Mesodermal cell (in vitro differentiated cells): ENCODE results near the gene CCDC158.
"Not testable (repeated sequence)": the region's sequence is repeated elsewhere in the genome, so short reads cannot be mapped to it uniquely, and the experiment has no call there.

Source experiments
- H3K27ac ChIP-seq: 2 replicates; pipeline ENCODE4 v1.7.0; 2013; ENCODE audit warnings: mild to moderate bottlenecking, low read depth, low read length, moderate library complexity; ENCODE audit not compliant: severe bottlenecking
- H3K36me3 ChIP-seq: 2 replicates; pipeline ENCODE4 v1.7.1; 2013; ENCODE audit warnings: mild to moderate bottlenecking, low read length, moderate library complexity; ENCODE audit not compliant: control insufficient read depth, insufficient read depth
- H3K4me1 ChIP-seq: one replicate; pipeline ENCODE4 v1.7.1; 2013; ENCODE audit warnings: mild to moderate bottlenecking, low read length; ENCODE audit not compliant: insufficient read depth, control insufficient read depth, poor library complexity, severe bottlenecking
- H3K4me3 ChIP-seq: 2 replicates; pipeline ENCODE4 v1.7.0; 2013; ENCODE audit warnings: low read length, control low read depth, mild to moderate bottlenecking; ENCODE audit not compliant: insufficient read depth, poor library complexity, severe bottlenecking; ENCODE audit errors: extremely low read depth
- H3K9me3 ChIP-seq: 2 replicates; pipeline ENCODE4 v1.7.1; 2013; ENCODE audit warnings: mild to moderate bottlenecking, low read length, moderate library complexity; ENCODE audit not compliant: control insufficient read depth
- WGBS, 2 experiments: methylation state at CpG; one replicate each; pipeline ENCODE4 v1.1.5; 2013; ENCODE audit warnings: missing lambda C conversion rate in 2 of 2; ENCODE audit not compliant: insufficient coverage in 2 of 2; 5-methylcytosine and 5-hydroxymethylcytosine counted together

CCDC158 gene

DNA sequence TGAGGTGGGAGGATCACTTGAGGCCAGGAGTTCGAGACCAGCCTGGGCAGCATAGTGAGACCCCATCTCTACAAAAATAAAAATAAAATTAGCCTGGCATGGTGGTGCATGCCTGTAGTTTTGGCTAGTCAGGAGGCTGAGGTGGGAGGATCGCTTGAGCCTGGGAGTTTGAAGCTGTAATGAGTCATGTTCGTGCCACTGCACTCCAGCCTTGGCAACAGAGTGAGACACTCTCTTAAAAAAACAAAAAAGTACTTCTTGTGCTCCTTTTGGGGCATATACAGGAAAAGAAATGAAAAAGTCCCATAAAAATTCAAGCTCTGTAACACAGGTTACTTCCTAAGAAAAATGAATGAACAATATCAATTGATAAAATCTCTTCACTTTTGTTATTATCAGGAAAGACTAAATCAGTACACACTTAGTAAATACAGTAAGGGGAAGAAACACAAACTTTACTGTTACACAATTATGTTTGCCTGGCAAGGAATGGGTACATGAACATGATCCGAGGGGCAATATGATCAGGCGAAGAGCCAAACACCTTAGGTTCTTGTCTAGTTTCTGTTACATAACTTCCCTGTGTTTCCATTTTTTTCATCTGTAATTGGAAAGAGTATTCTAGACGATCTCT, 46.9 kb downstream of the CCDC158 start:
- no peak overlapping the region for H3K4me3 ChIP-seq
- no peaks in the 10 kb centered on the region for H3K9me3 ChIP-seq
- H3K36me3 ChIP-seq: no peaks in the 10 kb centered on the region
- H3K27ac ChIP-seq: no peak overlapping the region
- 86% methylated on average over 2 of the region's 6 CpGs; no CpG with 5 or more reads in 1 of the 2 experiments for WGBS, 2 experiments
- H3K4me1 ChIP-seq: no peaks in the 10 kb centered on the region

DNA sequence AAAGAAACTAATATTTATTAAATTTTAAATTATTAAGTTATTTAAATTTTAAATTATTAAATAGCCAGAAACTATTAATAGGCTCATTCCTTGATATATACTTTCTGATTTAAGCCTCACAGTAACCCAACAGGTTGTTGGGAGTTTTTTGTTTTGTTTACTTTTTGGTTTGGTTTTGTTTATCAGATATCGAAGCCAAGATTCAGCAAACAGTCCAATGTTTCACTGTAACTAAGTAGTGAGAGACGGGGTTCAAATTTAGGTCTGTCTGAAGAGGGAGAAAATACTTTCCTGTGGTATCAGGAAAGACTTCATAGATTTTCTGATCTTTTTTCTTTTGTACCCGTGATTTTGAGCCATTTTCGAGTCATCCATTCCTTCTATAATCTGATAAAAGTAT, 54.2 kb downstream of the CCDC158 start:
- WGBS, 2 experiments: 97 to 100% methylated on average over 1 to 4 of the region's 4 CpGs
- Histone ChIP-seq H3K9me3 (no peaks in the 10 kb centered on the region), H3K36me3 (no peaks in the 10 kb centered on the region), H3K27ac (no peak overlapping the region), H3K4me3 (no peak overlapping the region), H3K4me1 (peaks cover 4% of the 10 kb centered on the region)

- peaks cover 4% of the 10 kb centered on the region for H3K4me1 ChIP-seq
- H3K27ac ChIP-seq: no peak overlapping the region
- H3K36me3 ChIP-seq: no peaks in the 10 kb centered on the region
- H3K9me3 ChIP-seq: peaks cover 3% of the 10 kb centered on the region
- H3K4me3 ChIP-seq: no peak overlapping the region
- WGBS, 2 experiments: 88 to 94% methylated on average over 3 of the region's 3 CpGs
Measured at GRCh38 chr4:76365636-76366035, 55.3 kb downstream of the CCDC158 start.

DNA sequence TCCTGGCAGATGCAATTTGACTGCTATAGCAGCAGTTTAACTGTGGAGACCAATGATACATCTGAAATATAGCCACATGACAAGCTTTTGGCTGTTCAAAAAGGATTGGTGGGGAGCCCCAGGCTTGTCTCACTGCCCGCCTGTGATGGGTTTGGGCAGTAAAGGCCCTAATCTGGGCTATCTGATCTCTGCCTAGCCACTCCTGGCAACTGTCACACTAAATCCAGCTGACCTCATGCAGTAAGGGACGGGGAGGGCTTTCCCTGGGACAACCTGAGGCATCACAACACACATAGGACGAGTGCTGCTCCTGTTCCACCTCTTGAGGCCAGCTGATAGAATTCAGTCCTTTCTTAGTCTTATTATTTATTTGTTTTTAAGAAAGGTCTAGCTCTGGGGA, 56.2 kb downstream of the CCDC158 start:
- Histone ChIP-seq H3K9me3 (peaks cover 7% of the 10 kb centered on the region), H3K27ac (no peak overlapping the region), H3K36me3 (no peaks in the 10 kb centered on the region), H3K4me3 (no peak overlapping the region), H3K4me1 (peaks cover 4% of the 10 kb centered on the region)
- WGBS, 2 experiments: 86 to 100% methylated on average over 1 of the region's 3 CpGs

DNA sequence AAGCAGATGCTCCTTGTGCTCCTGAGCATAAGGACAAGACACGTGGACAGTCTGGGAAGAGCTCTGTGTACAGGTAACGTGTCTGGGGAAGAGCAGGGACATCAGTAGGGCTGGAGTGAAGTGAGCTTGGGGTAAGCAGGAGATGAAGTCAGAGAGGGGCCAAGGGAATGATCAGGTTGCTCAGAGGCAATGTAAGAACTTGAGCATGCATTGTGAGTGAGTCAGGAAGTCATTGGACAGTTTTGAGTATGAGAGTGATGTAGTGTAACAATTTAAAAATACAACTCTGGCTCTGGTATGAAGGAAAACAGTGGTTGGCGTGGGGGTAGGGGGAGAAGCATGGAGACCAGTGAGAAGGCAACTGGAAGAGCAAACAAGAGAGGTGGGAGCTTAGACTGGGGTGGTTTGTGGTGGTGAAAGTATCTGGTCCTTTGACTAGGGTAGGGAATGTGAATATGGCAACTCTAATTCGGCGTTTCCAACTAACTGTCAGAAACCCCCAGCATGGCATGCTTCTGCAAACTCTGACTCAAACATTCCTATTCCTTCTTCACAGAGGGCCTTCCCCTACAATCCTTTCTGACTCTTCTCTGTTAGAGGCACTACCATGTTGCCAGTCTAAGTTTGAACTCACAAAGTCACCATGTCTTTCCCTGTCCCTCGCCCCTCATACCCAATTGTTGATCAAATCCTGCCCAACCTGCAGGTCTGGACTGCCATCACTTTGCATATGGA, 57.2 kb downstream of the CCDC158 start:
- peaks cover 7% of the 10 kb centered on the region for H3K9me3 ChIP-seq
- H3K4me3 ChIP-seq: no peak overlapping the region
- no peaks in the 10 kb centered on the region for H3K36me3 ChIP-seq
- H3K27ac ChIP-seq: no peak overlapping the region
- 93 to 97% methylated on average over 6 of the region's 6 CpGs for WGBS, 2 experiments
- peaks cover 4% of the 10 kb centered on the region for H3K4me1 ChIP-seq

GRCh38 chr4:76361689-76362412, 59.1 kb downstream of the CCDC158 start:
- Histone ChIP-seq H3K9me3 (peaks cover 7% of the 10 kb centered on the region), H3K27ac (no peak overlapping the region), H3K36me3 (no peaks in the 10 kb centered on the region), H3K4me1 (peaks cover 4% of the 10 kb centered on the region), H3K4me3 (no peak overlapping the region)
- 100% methylated on average over 1 of the region's 3 CpGs; no CpG with 5 or more reads in 1 of the 2 experiments for WGBS, 2 experiments

DNA sequence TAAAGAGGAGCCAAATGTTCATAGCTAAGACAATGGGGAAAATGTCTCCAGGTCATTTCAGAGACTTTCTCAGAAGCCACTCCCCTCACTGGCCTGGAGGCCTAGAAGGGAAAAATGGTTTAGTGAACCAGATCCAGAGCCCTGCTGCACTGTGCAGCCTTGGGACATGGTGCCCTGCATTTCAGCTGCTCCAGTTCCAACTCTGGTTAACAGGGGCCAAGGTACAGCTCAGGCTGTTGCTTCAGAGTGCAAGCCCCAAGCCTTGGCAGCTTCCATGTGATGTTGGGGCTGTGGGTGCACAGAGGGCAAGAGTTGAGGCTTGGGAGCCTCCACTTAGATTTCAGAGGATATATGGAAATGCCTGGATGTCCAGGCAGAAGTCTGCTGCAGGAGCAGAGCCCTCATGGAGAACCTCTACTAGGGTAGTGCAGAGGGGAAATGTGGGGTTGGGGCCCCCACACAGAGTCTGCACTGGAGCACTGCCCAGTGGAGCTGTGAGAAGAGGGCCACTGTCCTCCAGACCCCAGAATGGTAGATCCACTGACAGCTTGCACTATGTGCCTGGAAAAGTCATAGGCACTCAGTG, 61.0 kb downstream of the CCDC158 start:
- H3K9me3 ChIP-seq, H3K27ac ChIP-seq, H3K4me3 ChIP-seq, H3K36me3 ChIP-seq, H3K4me1 ChIP-seq: not testable (repeated sequence)

DNA sequence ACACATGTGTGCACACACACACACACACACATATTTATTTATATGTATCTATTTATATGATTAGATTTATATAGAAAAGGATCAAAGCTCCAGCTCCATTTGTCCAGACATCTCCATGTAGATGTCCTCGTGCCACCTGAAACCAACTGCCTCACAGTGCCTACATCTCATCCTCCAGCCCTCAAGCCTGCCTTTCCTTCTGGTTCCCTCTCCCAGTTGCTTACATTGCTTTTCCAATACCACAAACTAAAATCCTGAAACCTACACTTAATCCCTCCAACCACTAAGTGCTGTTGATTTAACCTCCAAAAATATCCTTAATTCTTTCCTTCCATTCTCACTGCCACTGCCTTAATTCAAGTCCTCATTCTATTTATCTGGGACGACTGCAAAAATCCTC, 63.0 kb downstream of the CCDC158 start:
- H3K4me3 ChIP-seq: no peak overlapping the region
- no peak overlapping the region for H3K27ac ChIP-seq
- H3K9me3 ChIP-seq: peaks cover 7% of the 10 kb centered on the region
- H3K4me1 ChIP-seq: no peaks in the 10 kb centered on the region
- WGBS, 2 experiments: 73 to 82% methylated on average over 2 of the region's 2 CpGs
- H3K36me3 ChIP-seq: no peaks in the 10 kb centered on the region

GRCh38 chr4:76354517-76355473, 66.1 kb downstream of the CCDC158 start:
- WGBS, 2 experiments: 86 to 87% methylated on average over 5 to 6 of the region's 9 CpGs
- Histone ChIP-seq H3K4me3 (no peak overlapping the region), H3K4me1 (no peaks in the 10 kb centered on the region), H3K27ac (no peak overlapping the region), H3K9me3 (no peaks in the 10 kb centered on the region), H3K36me3 (no peaks in the 10 kb centered on the region)

DNA sequence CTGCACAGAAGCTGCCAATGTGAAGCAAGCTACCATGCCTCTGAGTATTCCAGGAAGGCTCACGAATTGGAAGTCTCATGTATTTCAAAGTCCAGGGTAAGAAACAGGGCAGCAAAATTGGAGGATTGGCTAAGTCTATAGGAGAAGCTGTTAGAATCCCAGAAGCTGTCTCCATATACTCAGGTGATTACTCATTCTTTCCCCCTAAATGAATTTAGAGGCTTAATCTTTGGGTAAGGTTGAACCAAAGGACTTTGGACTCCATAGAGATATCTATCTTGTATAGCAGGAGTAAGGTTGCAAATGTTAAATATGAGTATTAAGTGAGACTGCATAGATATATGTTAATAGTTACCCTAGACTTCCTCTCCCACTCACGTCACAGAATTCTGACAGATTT, 78.1 kb downstream of the CCDC158 start:
- 60 to 69% methylated on average over 1 of the region's 2 CpGs for WGBS, 2 experiments
- H3K9me3 ChIP-seq: no peaks in the 10 kb centered on the region
- H3K4me1 ChIP-seq: no peaks in the 10 kb centered on the region
- no peaks in the 10 kb centered on the region for H3K36me3 ChIP-seq
- no peak overlapping the region for H3K27ac ChIP-seq
- no peak overlapping the region for H3K4me3 ChIP-seq
